Measurements from ENCODE around the gene PCSK6. TPM values are rescaled to one million over a fixed set of nuclear protein-coding genes. Genes with fewer than 3 reads are reported as not detected.

The PCSK6 gene
- total and polyA plus RNA-seq, 2 experiments from 2014 or later = 4.8 to 6.4 TPM

- Histone ChIP-seq H3K36me3 (no peaks in the 10 kb centered on the region), H3K4me1 (ENCODE audit: low read depth) (no peaks in the 10 kb centered on the region), H3K27ac (no peak overlapping the region), H3K27me3 (peaks cover 5% of the 10 kb centered on the region), H3K9me3 (ENCODE audit: low read depth) (no peaks in the 10 kb centered on the region), H3K4me3 (no peak overlapping the region)
- no peak for TF ChIP-seq CTCF (IDR thresholded peaks at IDR 0.05; ENCODE audit: low read depth, low read length)
- DNase-seq (ENCODE audit: low read depth in 1 of 2, low spot score in 1 of 2) = no peak
These were observed 173.0 kb downstream of the PCSK6 start for GRCh38 chr15:101316529-101316928.

- no peak overlapping the region for H3K4me3 ChIP-seq
- H3K36me3 ChIP-seq = no peaks in the 10 kb centered on the region
- no peak for DNase-seq (ENCODE audit: low read depth in 1 of 2, low spot score in 1 of 2)
- H3K4me1 ChIP-seq (ENCODE audit: low read depth) = no peaks in the 10 kb centered on the region
- no peak for TF ChIP-seq CTCF (IDR thresholded peaks at IDR 0.05; ENCODE audit: low read depth, low read length)
- no peaks in the 10 kb centered on the region for H3K9me3 ChIP-seq (ENCODE audit: low read depth)
- peaks cover 5% of the 10 kb centered on the region for H3K27me3 ChIP-seq
- no peak overlapping the region for H3K27ac ChIP-seq
These were observed 173.8 kb downstream of the PCSK6 start for GRCh38 chr15:101315736-101316135.

- no peaks in the 10 kb centered on the region for H3K9me3 ChIP-seq (ENCODE audit: low read depth)
- no peak for DNase-seq (ENCODE audit: low read depth in 1 of 2, low spot score in 1 of 2)
- no peak for TF ChIP-seq CTCF (IDR thresholded peaks at IDR 0.05; ENCODE audit: low read depth, low read length)
- H3K27me3 ChIP-seq = peaks cover 2% of the 10 kb centered on the region
- no peaks in the 10 kb centered on the region for H3K4me1 ChIP-seq (ENCODE audit: low read depth)
- H3K4me3 ChIP-seq = no peak overlapping the region
- no peak overlapping the region for H3K27ac ChIP-seq
- no peaks in the 10 kb centered on the region for H3K36me3 ChIP-seq
These were observed 175.0 kb downstream of the PCSK6 start for GRCh38 chr15:101314336-101315125.

GRCh38 chr15:101313041-101313761 lies 176.3 kb downstream of the PCSK6 start:
- no peaks in the 10 kb centered on the region for H3K9me3 ChIP-seq (ENCODE audit: low read depth)
- H3K4me3 ChIP-seq = no peak overlapping the region
- no peak overlapping the region for H3K27ac ChIP-seq
- TF ChIP-seq CTCF (IDR thresholded peaks at IDR 0.05; ENCODE audit: low read depth, low read length) = no peak
- no peak for DNase-seq (ENCODE audit: low read depth in 1 of 2, low spot score in 1 of 2)
- H3K27me3 ChIP-seq = no peaks in the 10 kb centered on the region
- H3K36me3 ChIP-seq = no peaks in the 10 kb centered on the region
- H3K4me1 ChIP-seq (ENCODE audit: low read depth) = no peaks in the 10 kb centered on the region

- Histone ChIP-seq H3K9me3 (ENCODE audit: low read depth) (no peaks in the 10 kb centered on the region), H3K36me3 (no peaks in the 10 kb centered on the region), H3K27ac (no peak overlapping the region), H3K27me3 (no peaks in the 10 kb centered on the region), H3K4me3 (no peak overlapping the region), H3K4me1 (ENCODE audit: low read depth) (no peaks in the 10 kb centered on the region)
- no peak for DNase-seq (ENCODE audit: low read depth in 1 of 2, low spot score in 1 of 2)
- TF ChIP-seq CTCF (IDR thresholded peaks at IDR 0.05; ENCODE audit: low read depth, low read length) = no peak
These were observed 179.0 kb downstream of the PCSK6 start for GRCh38 chr15:101310508-101310907.

Measured in cardiac muscle cell (in vitro differentiated cells and primary cell).